22Rv1 (cell line): ENCODE results near the gene LRRC8E.

Source experiments
- ZFX ChIP-seq: fragments of 450-650 bp; IDR thresholded peaks from 2 replicates; pipeline ENCODE4 v1.6.1; 2017; ENCODE audit warnings: antibody characterized with exemption, borderline replicate concordance
- TF ChIP-seq, protein P1 (sequence below): fragments of 450-650 bp; IDR thresholded peaks from 2 replicates; pipeline ENCODE4 v1.5.1; 2017; ENCODE audit warnings: mild to moderate bottlenecking

DNA sequence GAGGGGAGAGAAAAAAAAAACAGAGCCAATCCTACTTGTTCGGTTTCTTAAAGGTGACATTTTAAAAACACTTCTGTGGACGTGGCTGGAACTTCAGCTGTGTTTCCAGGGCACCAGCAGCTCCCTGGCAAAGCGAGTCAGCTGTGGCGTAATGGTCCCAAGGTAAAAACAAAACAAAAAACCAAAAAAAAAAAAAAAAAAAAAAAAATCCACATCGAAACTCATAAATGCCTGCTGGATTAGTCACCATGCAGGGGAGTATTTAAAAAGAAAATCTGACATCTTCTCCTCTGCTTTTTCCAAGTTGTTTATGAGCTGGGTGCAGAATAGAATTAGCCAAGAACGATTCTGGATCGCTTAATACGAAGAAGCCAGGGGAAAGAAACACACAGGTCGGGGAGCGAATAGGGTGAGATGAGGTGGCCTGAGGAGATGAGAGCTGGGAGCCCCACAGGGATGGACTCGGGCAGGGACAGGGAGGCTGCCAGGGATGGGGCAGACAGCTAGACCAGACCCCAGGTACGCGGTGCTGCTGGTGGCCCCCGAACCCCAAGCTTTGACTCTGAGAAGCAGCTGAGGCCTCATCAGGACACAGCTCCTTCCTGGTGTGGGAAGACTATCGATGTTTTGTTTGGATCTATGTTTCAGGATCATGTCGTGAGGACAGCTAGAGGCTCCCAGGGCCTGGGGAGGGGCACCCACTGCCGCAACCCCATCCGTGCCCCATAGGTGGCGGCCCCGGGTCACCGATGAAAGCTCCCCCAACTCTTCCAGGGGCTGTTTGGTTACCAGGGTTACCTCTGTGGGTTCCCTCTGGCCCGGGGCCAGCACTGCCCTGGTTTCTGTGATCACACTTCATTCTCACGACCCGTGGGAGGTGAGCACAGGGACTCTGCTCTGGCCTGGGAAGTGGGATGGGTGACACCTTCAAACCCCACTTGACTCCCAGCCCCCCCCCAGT lies 40.7 kb downstream of the LRRC8E start:
- TF ChIP-seq, protein P1, sequence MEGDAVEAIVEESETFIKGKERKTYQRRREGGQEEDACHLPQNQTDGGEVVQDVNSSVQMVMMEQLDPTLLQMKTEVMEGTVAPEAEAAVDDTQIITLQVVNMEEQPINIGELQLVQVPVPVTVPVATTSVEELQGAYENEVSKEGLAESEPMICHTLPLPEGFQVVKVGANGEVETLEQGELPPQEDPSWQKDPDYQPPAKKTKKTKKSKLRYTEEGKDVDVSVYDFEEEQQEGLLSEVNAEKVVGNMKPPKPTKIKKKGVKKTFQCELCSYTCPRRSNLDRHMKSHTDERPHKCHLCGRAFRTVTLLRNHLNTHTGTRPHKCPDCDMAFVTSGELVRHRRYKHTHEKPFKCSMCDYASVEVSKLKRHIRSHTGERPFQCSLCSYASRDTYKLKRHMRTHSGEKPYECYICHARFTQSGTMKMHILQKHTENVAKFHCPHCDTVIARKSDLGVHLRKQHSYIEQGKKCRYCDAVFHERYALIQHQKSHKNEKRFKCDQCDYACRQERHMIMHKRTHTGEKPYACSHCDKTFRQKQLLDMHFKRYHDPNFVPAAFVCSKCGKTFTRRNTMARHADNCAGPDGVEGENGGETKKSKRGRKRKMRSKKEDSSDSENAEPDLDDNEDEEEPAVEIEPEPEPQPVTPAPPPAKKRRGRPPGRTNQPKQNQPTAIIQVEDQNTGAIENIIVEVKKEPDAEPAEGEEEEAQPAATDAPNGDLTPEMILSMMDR: peak; percentile 39
- TF ChIP-seq ZFX: no peak
